Heart left ventricle (tissue), 16 donors: ENCODE measurements around the gene VSIG10L. TPM values are rescaled to one million over a fixed set of nuclear protein-coding genes. Genes with fewer than 3 reads are reported as not detected.

Experiments
- ATAC-seq, 4 donors: fragments of 200-7000 bp; cut with Tn5 transposase; one replicate each; pipeline ENCODE4 v1.9.1; 2020 to 2022; ENCODE audit warnings: moderate library complexity in 4 of 4, mild to moderate bottlenecking in 3 of 4, moderate number of reproducible peaks in 1 of 4
- DNase-seq, 5 donors: peaks; one replicate each; pipeline ENCODE4 v3.0.0-alpha.2; 2020
- H3K27ac ChIP-seq, 12 donors: fragments of 200-600 bp; sonication (generic) in 4 of 12; one replicate each; pipeline versions ENCODE4 v1.5.0 to v1.8.0; 2016 to 2022; ENCODE audit warnings: mild to moderate bottlenecking in 2 of 12
- H3K27me3 ChIP-seq, 9 donors: fragments of 200-600 bp; sonication (generic) in 2 of 9; one replicate each; pipeline versions ENCODE4 v1.5.1 to v1.8.0; 2016 to 2022; ENCODE audit warnings: mild to moderate bottlenecking in 3 of 9
- H3K36me3 ChIP-seq, 9 donors: fragments of 200-600 bp; sonication (generic) in 2 of 9; one replicate each; pipeline versions ENCODE4 v1.5.0 to v1.8.0; 2018 to 2022; ENCODE audit warnings: mild to moderate bottlenecking in 2 of 9
- H3K4me1 ChIP-seq, 12 donors: fragments of 200-600 bp; sonication (generic) in 4 of 12; one replicate each; pipeline versions ENCODE4 v1.5.0 to v1.8.0; 2016 to 2022; ENCODE audit warnings: mild to moderate bottlenecking in 3 of 12
- H3K4me3 ChIP-seq, 12 donors: fragments of 200-600 bp; sonication (generic) in 4 of 12; one replicate each; pipeline versions ENCODE4 v1.5.0 to v1.8.0; 2017 to 2022; ENCODE audit warnings: mild to moderate bottlenecking in 9 of 12, moderate library complexity in 4 of 12
- H3K9me3 ChIP-seq, 12 donors: fragments of 200-600 bp; sonication (generic) in 4 of 12; one replicate each; pipeline versions ENCODE4 v1.5.0 to v1.8.0; 2016 to 2022; ENCODE audit warnings: mild to moderate bottlenecking in 1 of 12
- POLR2A ChIP-seq, 2 donors: fragments of 450-650 bp; IDR thresholded peaks; one replicate each; pipeline ENCODE4 v1.6.1; 2017; ENCODE audit warnings: antibody characterized with exemption in 2 of 2, mild to moderate bottlenecking in 2 of 2, moderate library complexity in 2 of 2
- WGBS, 4 donors: extraction: QIAGEN DNeasy Blood & Tissue Kit in 2 of 4; methylation state at CpG; one replicate each; pipeline versions ENCODE4 v1.1.5 to v1.1.7; 2013 to 2018; 5-methylcytosine and 5-hydroxymethylcytosine counted together
- intact Hi-C, 10 donors: fragments of 100-400 bp; cut with DNase I; formaldehyde crosslinking; loops; one replicate each; pipeline versions ENCODE4 v1.11.1 to v1.14.2; 2022
- polyA plus RNA-seq, 2 donors: library from polyadenylated mRNA; stranded (reverse); fragments of 200-250 nt; gene quantifications; one replicate each; pipeline ENCODE4 v1.2.3, GENCODE V29; 2013
- total RNA-seq, 9 donors: library from RNA; depleted of rRNA in 2 of 9; stranded (reverse); fragments of >200 nt in 2 of 9; fragmentation: NEBNext Ultra II Directional in 3 of 9; extraction: Animal tissue kit (Norgen Biotek cat#: 25700) in 3 of 9; gene quantifications; one replicate each; pipeline versions ENCODE4 v1.1.0 to v1.2.4, GENCODE V29; 2016 to 2023
- TF ChIP-seq, protein P1 (sequence below), 12 donors: fragments of 200-600 bp; sonication (generic) in 4 of 12; IDR thresholded peaks; one replicate each; pipeline versions ENCODE4 v1.5.0 to v1.8.0; 2018 to 2022; ENCODE audit warnings: antibody characterized with exemption in 12 of 12, mild to moderate bottlenecking in 5 of 12
- donor health status: ischemic (EF 13 %, LVEDD 7.1; RV severe dilation, severe dysfunction).
- donor health status: healthy with polysubstance abuse.
- donor health status: DM: no; HTN: yes; CAD: no.
- donor health status: DM: no; HTN: no; CAD: no.
- donor health status: ischemic (EF 25% LVEDD 6.9; RV normal size, moderate dysfunction).
- donor health status: ischemic (EF 25% LVEDD 5.7; RV mildly dilated, moderate dysfunction).
- donor health status: healthy.
- donor health status: DM: yes; HTN: yes; CAD: no.
- donor health status: ischemic (EF 35%, LVEDD 5.7; RV mildly dilated, moderate dysfunction).
- donor health status: nonischemic (EF 11% LVEDD 7.7; RV severe dilation, severe dysfunction).
- donor health status: DM: yes; HTN: yes; CAD: no.
- donor health status: PGD.
- donor health status: ischemic (EF 29% LVEDD 5.4; RV normal size, mild dysfunction).
- donor health status: nonischemic (EF 23%, LVEDD 6.1; RV moderate dilation, normal function).

Gene VSIG10L
- total and polyA plus RNA-seq, 11 donors = 0.40 to 1.7 (median 0.75) TPM

- no peak for ATAC-seq
- no peak overlapping the region for H3K4me3 ChIP-seq
- TF ChIP-seq, protein P1, sequence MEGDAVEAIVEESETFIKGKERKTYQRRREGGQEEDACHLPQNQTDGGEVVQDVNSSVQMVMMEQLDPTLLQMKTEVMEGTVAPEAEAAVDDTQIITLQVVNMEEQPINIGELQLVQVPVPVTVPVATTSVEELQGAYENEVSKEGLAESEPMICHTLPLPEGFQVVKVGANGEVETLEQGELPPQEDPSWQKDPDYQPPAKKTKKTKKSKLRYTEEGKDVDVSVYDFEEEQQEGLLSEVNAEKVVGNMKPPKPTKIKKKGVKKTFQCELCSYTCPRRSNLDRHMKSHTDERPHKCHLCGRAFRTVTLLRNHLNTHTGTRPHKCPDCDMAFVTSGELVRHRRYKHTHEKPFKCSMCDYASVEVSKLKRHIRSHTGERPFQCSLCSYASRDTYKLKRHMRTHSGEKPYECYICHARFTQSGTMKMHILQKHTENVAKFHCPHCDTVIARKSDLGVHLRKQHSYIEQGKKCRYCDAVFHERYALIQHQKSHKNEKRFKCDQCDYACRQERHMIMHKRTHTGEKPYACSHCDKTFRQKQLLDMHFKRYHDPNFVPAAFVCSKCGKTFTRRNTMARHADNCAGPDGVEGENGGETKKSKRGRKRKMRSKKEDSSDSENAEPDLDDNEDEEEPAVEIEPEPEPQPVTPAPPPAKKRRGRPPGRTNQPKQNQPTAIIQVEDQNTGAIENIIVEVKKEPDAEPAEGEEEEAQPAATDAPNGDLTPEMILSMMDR (IDR thresholded peaks at IDR 0.05) = no peak
- no peak for TF ChIP-seq POLR2A (IDR thresholded peaks at IDR 0.05)
- no peak overlapping the region for H3K27ac ChIP-seq
- H3K9me3 ChIP-seq = peaks cover 0 to 5% (median 0%) of the 10 kb centered on the region in 12 donors
- DNase-seq = no peak
- intact Hi-C loops = loop anchor here in 4 of 10 donors (10.0 kb wide), 3 partner anchors 64 to 324 kb away; partner anchors contain the start of gene C19orf84 (in 2 of the 4)
- peaks cover 0 to 3% (median 0%) of the 10 kb centered on the region in 9 donors for H3K36me3 ChIP-seq
- 92 to 97% (median 94%) methylated on average over 4 of the region's 4 CpGs for WGBS, 4 donors
- peaks cover 24 to 65% (median 43%) of the 10 kb centered on the region in 9 donors for H3K27me3 ChIP-seq
- peaks cover 0 to 17% (median 4%) of the 10 kb centered on the region in 12 donors for H3K4me1 ChIP-seq
Measured at GRCh38 chr19:51330366-51330765, 11.6 kb downstream of the VSIG10L start.

DNA sequence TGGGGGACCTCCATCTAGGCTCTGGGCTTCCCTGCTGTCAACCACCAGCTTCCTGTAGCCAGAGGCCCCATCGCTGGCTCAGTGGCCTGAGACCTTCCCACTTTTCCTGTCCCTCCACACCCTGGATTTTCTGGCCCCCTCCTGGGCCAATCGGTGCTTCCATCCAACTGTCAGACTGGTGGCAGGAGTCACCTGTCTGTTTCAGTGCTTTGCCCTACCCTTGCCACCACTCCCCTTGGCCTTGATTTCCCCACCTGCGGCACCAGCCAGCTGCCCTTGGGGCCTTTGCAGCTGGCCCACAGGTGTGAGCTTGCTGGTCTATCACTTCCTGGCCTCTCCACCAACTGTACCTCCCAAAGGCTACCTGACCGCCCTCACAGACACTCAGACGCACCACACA is 12.5 kb downstream of the VSIG10L start:
- no peak for TF ChIP-seq POLR2A (IDR thresholded peaks at IDR 0.05)
- TF ChIP-seq, protein P1 (IDR thresholded peaks at IDR 0.05) = no peak
- WGBS, 4 donors = 86 to 90% (median 89%) methylated on average over 5 of the region's 5 CpGs

DNA sequence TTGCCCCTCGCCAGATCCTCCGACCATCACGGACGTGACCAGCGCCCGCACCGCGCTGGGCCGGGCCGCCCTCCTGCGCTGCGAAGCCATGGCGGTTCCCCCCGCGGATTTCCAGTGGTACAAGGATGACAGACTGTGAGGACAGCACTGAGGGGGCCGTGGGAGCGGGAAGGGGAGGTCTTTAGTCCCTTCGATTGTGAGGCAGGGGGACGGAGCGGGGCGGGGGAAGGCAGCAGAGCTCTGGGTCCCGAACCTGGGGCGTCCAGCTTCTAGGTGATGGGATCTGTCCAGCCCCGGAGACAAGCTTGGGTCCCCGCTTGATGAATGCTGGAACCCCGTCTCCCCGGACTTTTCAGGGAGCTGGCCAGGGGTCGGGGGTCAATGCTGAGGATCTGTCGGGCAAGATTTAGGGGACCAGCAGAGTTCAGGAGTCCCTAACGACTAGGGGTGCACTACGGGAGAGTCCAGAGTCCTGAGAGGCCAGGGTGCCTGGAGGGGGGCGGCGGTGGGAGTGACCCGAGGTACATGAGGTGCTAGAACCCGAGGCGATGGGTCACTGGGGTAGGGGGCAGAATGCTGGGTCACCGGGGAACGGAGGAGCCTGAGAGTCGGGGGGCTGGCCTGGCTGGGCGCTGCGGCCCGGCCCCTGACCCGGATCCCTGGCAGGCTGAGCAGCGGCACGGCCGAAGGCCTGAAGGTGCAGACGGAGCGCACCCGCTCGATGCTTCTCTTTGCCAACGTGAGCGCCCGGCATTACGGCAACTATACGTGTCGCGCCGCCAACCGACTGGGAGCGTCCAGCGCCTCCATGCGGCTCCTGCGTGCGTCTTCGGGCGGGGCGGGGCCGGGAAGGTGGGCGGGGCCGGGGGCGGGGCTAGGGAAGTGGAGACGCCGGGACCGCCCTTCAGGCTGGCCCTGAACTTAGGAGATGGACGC is 14.6 kb downstream of the VSIG10L start:
- Histone ChIP-seq H3K27me3 (peaks cover 24 to 78% (median 46%) of the 10 kb centered on the region in 9 donors), H3K9me3 (peaks cover 0 to 5% (median 0%) of the 10 kb centered on the region in 12 donors), H3K4me3 (peak overlapping the region in 8 of 12 donors; percentile 7 to 44 (median 29)), H3K27ac (no peak overlapping the region), H3K4me1 (peaks cover 0 to 17% (median 4%) of the 10 kb centered on the region in 12 donors), H3K36me3 (peaks cover 0 to 3% (median 0%) of the 10 kb centered on the region in 9 donors)
- DNase-seq (peak in 4 of 5 donors; percentile 30 to 63 (median 50)), ATAC-seq (peak in 3 of 4 donors; percentile 48 to 77 (median 69))
- WGBS, 4 donors = 2 to 4% (median 3%) methylated on average over 42 to 75 of the region's 75 CpGs
- intact Hi-C loops = no loop called here
- TF ChIP-seq, protein P1 (IDR thresholded peaks at IDR 0.05) = peak in 3 of 12 donors; percentile 15 to 23 (median 20)
- no peak for TF ChIP-seq POLR2A (IDR thresholded peaks at IDR 0.05)

More for the DNA sequence above, 12.5 kb downstream of the VSIG10L start:
- Histone ChIP-seq H3K36me3 (peaks cover 0 to 3% (median 0%) of the 10 kb centered on the region in 9 donors), H3K9me3 (peaks cover 0 to 5% (median 0%) of the 10 kb centered on the region in 12 donors), H3K27me3 (peaks cover 24 to 65% (median 43%) of the 10 kb centered on the region in 9 donors), H3K4me1 (peaks cover 0 to 17% (median 4%) of the 10 kb centered on the region in 12 donors), H3K4me3 (no peak overlapping the region), H3K27ac (no peak overlapping the region)
- intact Hi-C loops = no loop called here
- ATAC-seq (no peak), DNase-seq (no peak)
